ENCODE data around the gene CIROP. TPM values are rescaled to one million over a fixed set of nuclear protein-coding genes. Genes with fewer than 3 reads are reported as not detected.
A peak's percentile ranks its signal among the peaks of the same experiment; 100 is the strongest.

The CIROP gene
- total RNA-seq, 1 experiment from 2014 or later: not detected

- H3K27me3 Mint-ChIP-seq (ENCODE audit: insufficient read depth, unreplicated experiment): no peaks in the 10 kb centered on the region
- no peaks in the 10 kb centered on the region for H3K9me3 Mint-ChIP-seq (ENCODE audit: unreplicated experiment)
- intact Hi-C loops (cut with micrococcal nuclease): no loop called here
- H3K4me1 Mint-ChIP-seq (ENCODE audit: insufficient read depth, unreplicated experiment): peaks cover 31% of the 10 kb centered on the region
- TF ChIP-seq CTCF (IDR thresholded peaks at IDR 0.05; ENCODE audit: unreplicated experiment): no peak
- H3K4me3 Mint-ChIP-seq (ENCODE audit: unreplicated experiment): peak overlapping the region; percentile 50
- H3K36me3 Mint-ChIP-seq (ENCODE audit: insufficient read depth, unreplicated experiment): peaks cover 82% of the 10 kb centered on the region
- BruUV-seq (replicated peaks): no TSS peak
- no peak overlapping the region for H3K27ac Mint-ChIP-seq (ENCODE audit: low read depth, unreplicated experiment)
- ChIA-PET CTCF (interaction anchor here (0.6 to 16.3 kb wide), 70 partner anchors 9 to 1046 kb away, joined by 3 to 620 read pairs (median 5); partner anchors contain the start of genes ACIN1, AJUBA, C14orf119 and CDH24), POLR2A (interaction anchor here (0.6 to 1.9 kb wide), 18 partner anchors 8 to 300 kb away, joined by 3 to 27 read pairs (median 3); partner anchors contain the start of genes ACIN1, C14orf119, CDH24 and PPP1R3E)
- DNase-seq (ENCODE audit: unreplicated experiment): no peak
Measured at GRCh38 chr14:23067847-23068788, 36.7 kb downstream of the CIROP start.

GRCh38 chr14:23066855-23067744 is 37.7 kb downstream of the CIROP start:
- Mint-ChIP-seq H3K27me3 (ENCODE audit: insufficient read depth, unreplicated experiment) (no peaks in the 10 kb centered on the region), H3K4me1 (ENCODE audit: insufficient read depth, unreplicated experiment) (peaks cover 38% of the 10 kb centered on the region), H3K9me3 (ENCODE audit: unreplicated experiment) (no peaks in the 10 kb centered on the region), H3K27ac (ENCODE audit: low read depth, unreplicated experiment) (no peak overlapping the region), H3K36me3 (ENCODE audit: insufficient read depth, unreplicated experiment) (peaks cover 85% of the 10 kb centered on the region), H3K4me3 (ENCODE audit: unreplicated experiment) (no peak overlapping the region)
- BruUV-seq (replicated peaks): no TSS peak
- TF ChIP-seq CTCF (IDR thresholded peaks at IDR 0.05; ENCODE audit: unreplicated experiment): no peak
- CTCF ChIA-PET: interaction anchor here (0.6 to 16.3 kb wide), 16 partner anchors 8 to 506 kb away, joined by 3 to 620 read pairs (median 8); partner anchors contain the start of genes AJUBA and CDH24
- POLR2A ChIA-PET: interaction anchor here (0.6 to 1.9 kb wide), 3 partner anchors 28 to 1128 kb away, joined by 3 to 27 read pairs (median 5); partner anchors contain the start of genes ACIN1, C14orf119 and TM9SF1
- DNase-seq (ENCODE audit: unreplicated experiment): no peak
- intact Hi-C loops (cut with micrococcal nuclease): no loop called here

GRCh38 chr14:23066368-23066767 is 38.4 kb downstream of the CIROP start:
- H3K27me3 Mint-ChIP-seq (ENCODE audit: insufficient read depth, unreplicated experiment): no peaks in the 10 kb centered on the region
- H3K4me1 Mint-ChIP-seq (ENCODE audit: insufficient read depth, unreplicated experiment): peaks cover 32% of the 10 kb centered on the region
- ChIA-PET CTCF (interaction anchor here (0.7 to 16.3 kb wide), 5 partner anchors 13 to 97 kb away, joined by 4 to 620 read pairs (median 22); partner anchors contain the start of gene AJUBA), POLR2A (interaction anchor here (0.6 to 1.2 kb wide), 2 partner anchors 29 to 1129 kb away, joined by 3 read pairs; partner anchors contain the start of genes ACIN1, C14orf119 and TM9SF1)
- H3K9me3 Mint-ChIP-seq (ENCODE audit: unreplicated experiment): no peaks in the 10 kb centered on the region
- BruUV-seq (replicated peaks): no TSS peak
- DNase-seq (ENCODE audit: unreplicated experiment): no peak
- intact Hi-C loops (cut with micrococcal nuclease): no loop called here
- no peak overlapping the region for H3K4me3 Mint-ChIP-seq (ENCODE audit: unreplicated experiment)
- no peak for TF ChIP-seq CTCF (IDR thresholded peaks at IDR 0.05; ENCODE audit: unreplicated experiment)
- peaks cover 85% of the 10 kb centered on the region for H3K36me3 Mint-ChIP-seq (ENCODE audit: insufficient read depth, unreplicated experiment)
- no peak overlapping the region for H3K27ac Mint-ChIP-seq (ENCODE audit: low read depth, unreplicated experiment)
